IMR-90 (cell line): ENCODE data around the gene CHST3. TPM values are rescaled to one million over a fixed set of nuclear protein-coding genes. Genes with fewer than 3 reads are reported as not detected.

Source experiments
- ATAC-seq: fragments of 200-7000 bp; cut with Tn5 transposase; 2 replicates; pipeline ENCODE4 v1.9.1; 2020; ENCODE audit warnings: low read depth, mild to moderate bottlenecking, moderate library complexity
- BruUV-seq: library from RNA; stranded (reverse); fragments of 400-500 nt; replicated peaks from 2 replicates; lab custom pipeline; 2021; lab: Mats Ljungman, UMichigan
- CTCF ChIA-PET: fragments of 300-600 bp; formaldehyde crosslinking; extraction: SDS; loops from one replicate; lab custom pipeline; 2021; ENCODE audit warnings: antibody characterized with exemption; lab: Yijun Ruan, JAX
- POLR2A ChIA-PET: fragments of 300-600 bp; sonication (Branson Sonifier 250); formaldehyde crosslinking; loops from one replicate; lab custom pipeline; 2022; ENCODE audit warnings: antibody characterized with exemption; ENCODE audit not compliant: unreplicated experiment; lab: Charles Lee
- DNase-seq: peaks from one replicate; pipeline ENCODE4 v3.0.0; 2013
- H2AFZ ChIP-seq: replicated peaks from 2 replicates; pipeline ENCODE3; 2013; ENCODE audit warnings: low read length, mild to moderate bottlenecking; ENCODE audit not compliant: poor library complexity
- H2AK5ac ChIP-seq: 2 replicates; pipeline ENCODE4 v1.6.1; 2013; ENCODE audit warnings: low read depth, low read length, inconsistent platforms
- H2AK9ac ChIP-seq: replicated peaks from 2 replicates; pipeline ENCODE3; 2013; ENCODE audit warnings: mild to moderate bottlenecking, low read depth, low read length, moderate library complexity; ENCODE audit not compliant: poor library complexity
- H2BK120ac ChIP-seq: 2 replicates; pipeline ENCODE4 v1.6.1; 2013; ENCODE audit warnings: low read depth, low read length, inconsistent platforms
- H2BK15ac ChIP-seq: 3 replicates; pipeline ENCODE4 v1.6.1; 2013; ENCODE audit warnings: low read depth, low read length, inconsistent platforms
- H2BK20ac ChIP-seq: 2 replicates; pipeline ENCODE4 v1.6.1; 2013; ENCODE audit warnings: low read depth, mild to moderate bottlenecking, inconsistent platforms, low read length, moderate library complexity
- H2BK5ac ChIP-seq: 2 replicates; pipeline ENCODE4 v1.6.1; 2013; ENCODE audit warnings: mild to moderate bottlenecking, low read depth, low read length, inconsistent platforms; ENCODE audit not compliant: poor library complexity, severe bottlenecking
- H3K14ac ChIP-seq: replicated peaks from 2 replicates; pipeline ENCODE4 v1.6.1; 2013; ENCODE audit warnings: low read depth, low read length, inconsistent platforms
- H3K18ac ChIP-seq: 2 replicates; pipeline ENCODE4 v1.6.1; 2013; ENCODE audit warnings: low read depth, low read length, control low read depth
- H3K23ac ChIP-seq: 2 replicates; pipeline ENCODE4 v1.6.1; 2013; ENCODE audit warnings: low read depth, low read length, inconsistent platforms
- H3K27ac ChIP-seq: 2 replicates; pipeline ENCODE4 v1.5.1; 2013; ENCODE audit warnings: mild to moderate bottlenecking, control low read depth, low read length; ENCODE audit not compliant: insufficient read depth
- H3K27me3 ChIP-seq: 2 replicates; pipeline ENCODE4 v1.6.1; 2013; ENCODE audit warnings: low read length; ENCODE audit not compliant: control insufficient read depth, insufficient read depth
- H3K36me3 ChIP-seq: 2 replicates; pipeline ENCODE4 v1.6.1; 2013; ENCODE audit warnings: low read length, mixed read lengths; ENCODE audit not compliant: control insufficient read depth, insufficient read depth
- H3K4ac ChIP-seq: 2 replicates; pipeline ENCODE4 v1.6.1; 2013; ENCODE audit warnings: low read depth, low read length, inconsistent platforms
- H3K4me1 ChIP-seq: 2 replicates; pipeline ENCODE4 v1.6.1; 2013; ENCODE audit warnings: low read length, mixed read lengths; ENCODE audit not compliant: control insufficient read depth, insufficient read depth
- H3K4me2 ChIP-seq: 2 replicates; pipeline ENCODE4 v1.6.1; 2013; ENCODE audit warnings: low read depth, mild to moderate bottlenecking, control low read depth, low read length, moderate library complexity
- H3K4me3 ChIP-seq: 2 replicates; pipeline ENCODE4 v1.5.1; 2013; ENCODE audit warnings: low read depth, mild to moderate bottlenecking, control low read depth, low read length, moderate library complexity; ENCODE audit not compliant: insufficient read depth
- H3K56ac ChIP-seq: 2 replicates; pipeline ENCODE4 v1.6.1; 2013; ENCODE audit warnings: low read length, inconsistent platforms; ENCODE audit not compliant: insufficient read depth; ENCODE audit errors: extremely low read depth
- H3K79me1 ChIP-seq, 2 experiments: 2 replicates each; pipeline ENCODE4 v1.6.1; 2013; ENCODE audit warnings: low read length in 2 of 2, inconsistent platforms in 1 of 2, low read depth in 1 of 2
- H3K9ac ChIP-seq: 2 replicates; pipeline ENCODE4 v1.6.1; 2013; ENCODE audit warnings: low read depth, low read length, control low read depth
- H3K9me1 ChIP-seq: 2 replicates; pipeline ENCODE4 v1.6.1; 2013; ENCODE audit warnings: low read length, inconsistent platforms; ENCODE audit not compliant: insufficient read depth
- H3K9me3 ChIP-seq: 2 replicates; pipeline ENCODE4 v1.6.1; 2013; ENCODE audit warnings: low read length; ENCODE audit not compliant: control insufficient read depth, insufficient read depth
- H4K20me1 ChIP-seq: 2 replicates; pipeline ENCODE4 v1.6.1; 2013; ENCODE audit warnings: low read length, inconsistent platforms; ENCODE audit not compliant: insufficient read depth
- H4K5ac ChIP-seq: 2 replicates; pipeline ENCODE4 v1.6.1; 2013; ENCODE audit warnings: mild to moderate bottlenecking, low read depth, low read length, control low read depth
- H4K8ac ChIP-seq, 2 experiments: 2 replicates each; pipeline ENCODE4 v1.6.1; 2013; ENCODE audit warnings: low read depth in 2 of 2, low read length in 2 of 2, control low read depth in 1 of 2, inconsistent platforms in 1 of 2
- H4K91ac ChIP-seq: 2 replicates; pipeline ENCODE4 v1.6.1; 2013; ENCODE audit warnings: low read depth, low read length, inconsistent platforms; ENCODE audit not compliant: insufficient read depth
- BHLHE40 ChIP-seq: fragments of 150-350 bp; IDR thresholded peaks from 2 replicates; pipeline ENCODE4 v1.6.1; 2016; ENCODE audit warnings: mild to moderate bottlenecking, low read depth, low read length
- CEBPB ChIP-seq: IDR thresholded peaks from 2 replicates; pipeline ENCODE4 v1.6.1; 2012; ENCODE audit warnings: low read depth, low read length, improper control_type of control experiment
- CHD1 ChIP-seq: IDR thresholded peaks from 2 replicates; pipeline ENCODE4 v1.6.1; 2012; ENCODE audit warnings: low read depth, low read length, improper control_type of control experiment
- FOS ChIP-seq: fragments of 150-350 bp; IDR thresholded peaks from 2 replicates; pipeline ENCODE4 v1.6.1; 2016; ENCODE audit warnings: low read depth, low read length
- MAFK ChIP-seq: IDR thresholded peaks from 2 replicates; pipeline ENCODE4 v1.6.1; 2012; ENCODE audit warnings: low read depth, low read length, improper control_type of control experiment
- MAZ ChIP-seq: IDR thresholded peaks from 2 replicates; pipeline ENCODE4 v1.6.1; 2012; ENCODE audit warnings: low read depth, mild to moderate bottlenecking, low read length, improper control_type of control experiment, moderate library complexity, borderline replicate concordance
- MXI1 ChIP-seq: IDR thresholded peaks from 2 replicates; pipeline ENCODE4 v1.6.1; 2012; ENCODE audit warnings: low read depth, mild to moderate bottlenecking, low read length, moderate library complexity, borderline replicate concordance
- NFE2L2 ChIP-seq: fragments of 150-350 bp; IDR thresholded peaks from 2 replicates; pipeline ENCODE4 v1.6.1; 2016; ENCODE audit warnings: low read depth, mild to moderate bottlenecking, low read length
- POLR2A ChIP-seq: IDR thresholded peaks from 2 replicates; pipeline ENCODE4 v1.6.1; 2012; ENCODE audit warnings: mild to moderate bottlenecking, low read depth, low read length
- RAD21 ChIP-seq: IDR thresholded peaks from 2 replicates; pipeline ENCODE4 v1.6.1; 2012; ENCODE audit warnings: low read length, improper control_type of control experiment
- RCOR1 ChIP-seq: IDR thresholded peaks from 2 replicates; pipeline ENCODE4 v1.6.1; 2012; ENCODE audit warnings: mild to moderate bottlenecking, low read length, improper control_type of control experiment; ENCODE audit not compliant: insufficient replicate concordance
- WGBS, 2 experiments: methylation state at CpG; one replicate each; pipeline versions ENCODE4 v1.1.5 to v1.1.7; 2013; ENCODE audit warnings: missing lambda C conversion rate in 2 of 2; ENCODE audit not compliant: insufficient read length in 1 of 2; ENCODE audit errors: extremely low coverage in 2 of 2; 5-methylcytosine and 5-hydroxymethylcytosine counted together
- dilution Hi-C: fragments of 300-500 bp; cut with HindIII; formaldehyde crosslinking; loops from one replicate; pipeline ENCODE4 v1.14.3; 2018; ENCODE audit warnings: low sequenced_read_pairs; ENCODE audit not compliant: unreplicated experiment
- in situ Hi-C: fragments of 300-500 bp; cut with MboI; formaldehyde crosslinking; loops from 3 replicates; pipeline ENCODE4 v1.14.3; 2019; ENCODE audit warnings: low sequenced_read_pairs, inconsistent platforms, mixed read lengths
- intact Hi-C: fragments of 100-400 bp; cut with micrococcal nuclease; formaldehyde crosslinking; loops from 2 replicates; pipeline ENCODE4 v1.10.0; 2022
- polyA plus RNA-seq, 3 experiments: library from polyadenylated mRNA; depleted of rRNA; stranded (reverse); fragments of >200 nt; gene quantifications; 2 replicates each; pipeline ENCODE4 v1.2.3, GENCODE V29; 2012; ENCODE audit warnings: low replicate concordance in 1 of 3
- total RNA-seq: library from RNA; depleted of rRNA; stranded (reverse); fragments of >200 nt; gene quantifications from 2 replicates; pipeline ENCODE4 v1.2.3, GENCODE V29; 2012
- TF ChIP-seq, protein P1 (sequence below): conservative IDR thresholded peaks from 2 replicates; pipeline ENCODE4 v1.5.1; 2012; ENCODE audit warnings: mild to moderate bottlenecking, low read depth, low read length, improper control_type of control experiment
- TF ChIP-seq, protein P2 (sequence below): fragments of 150-350 bp; IDR thresholded peaks from 2 replicates; pipeline ENCODE4 v1.6.1; 2017; ENCODE audit warnings: mild to moderate bottlenecking, antibody characterized with exemption, low read length, low read depth
- TF ChIP-seq, protein P3 (sequence below): fragments of 150-350 bp; IDR thresholded peaks from 2 replicates; pipeline ENCODE4 v1.6.1; 2016; ENCODE audit warnings: low read depth, mild to moderate bottlenecking, low read length, moderate library complexity, borderline replicate concordance

The CHST3 gene
- total and polyA plus RNA-seq, 2 of the 4 experiments (the other 2 are of a cell fraction) = 8.6 to 9.0 TPM

- Histone ChIP-seq H3K18ac (no peak overlapping the region), H3K56ac (no peak overlapping the region), H4K8ac (no peak overlapping the region), H2AK9ac (no peak overlapping the region), H3K27me3 (peaks cover 4% of the 10 kb centered on the region), H2AFZ (no peak overlapping the region), H2BK120ac (no peak overlapping the region), H2AK5ac (peak overlapping the region; percentile 43; the same call in 1 of the 2 replicates), H2BK15ac (no peak overlapping the region), H3K36me3 (no peaks in the 10 kb centered on the region), H3K9me1 (peaks cover 18% of the 10 kb centered on the region), H2BK5ac (no peak overlapping the region), H3K79me1 (peaks cover 0 to 5% of the 10 kb centered on the region in 2 experiments; a peak in 2 of 4 replicates), H3K14ac (no peak overlapping the region), H3K9ac (no peak overlapping the region), H4K20me1 (peaks cover 10% of the 10 kb centered on the region; the same call in 1 of the 2 replicates), H4K91ac (no peak overlapping the region), H3K4me3 (no peak overlapping the region), H3K9me3 (no peaks in the 10 kb centered on the region), H2BK20ac (no peak overlapping the region), H3K27ac (no peak overlapping the region), H3K23ac (no peak overlapping the region), H3K4me1 (peaks cover 13% of the 10 kb centered on the region), H4K5ac (no peak overlapping the region), H3K4me2 (no peak overlapping the region), H3K4ac (no peak overlapping the region)
- BruUV-seq = no TSS peak
- ChIA-PET POLR2A (no interaction called here), CTCF (no interaction called here)
- no peak for TF ChIP-seq NFE2L2
- TF ChIP-seq FOS = no peak
- TF ChIP-seq, protein P1, sequence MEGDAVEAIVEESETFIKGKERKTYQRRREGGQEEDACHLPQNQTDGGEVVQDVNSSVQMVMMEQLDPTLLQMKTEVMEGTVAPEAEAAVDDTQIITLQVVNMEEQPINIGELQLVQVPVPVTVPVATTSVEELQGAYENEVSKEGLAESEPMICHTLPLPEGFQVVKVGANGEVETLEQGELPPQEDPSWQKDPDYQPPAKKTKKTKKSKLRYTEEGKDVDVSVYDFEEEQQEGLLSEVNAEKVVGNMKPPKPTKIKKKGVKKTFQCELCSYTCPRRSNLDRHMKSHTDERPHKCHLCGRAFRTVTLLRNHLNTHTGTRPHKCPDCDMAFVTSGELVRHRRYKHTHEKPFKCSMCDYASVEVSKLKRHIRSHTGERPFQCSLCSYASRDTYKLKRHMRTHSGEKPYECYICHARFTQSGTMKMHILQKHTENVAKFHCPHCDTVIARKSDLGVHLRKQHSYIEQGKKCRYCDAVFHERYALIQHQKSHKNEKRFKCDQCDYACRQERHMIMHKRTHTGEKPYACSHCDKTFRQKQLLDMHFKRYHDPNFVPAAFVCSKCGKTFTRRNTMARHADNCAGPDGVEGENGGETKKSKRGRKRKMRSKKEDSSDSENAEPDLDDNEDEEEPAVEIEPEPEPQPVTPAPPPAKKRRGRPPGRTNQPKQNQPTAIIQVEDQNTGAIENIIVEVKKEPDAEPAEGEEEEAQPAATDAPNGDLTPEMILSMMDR = no peak
- TF ChIP-seq CEBPB = no peak
- TF ChIP-seq RCOR1 = no peak
- TF ChIP-seq BHLHE40 = no peak
- TF ChIP-seq CHD1 = no peak
- TF ChIP-seq, protein P2, sequence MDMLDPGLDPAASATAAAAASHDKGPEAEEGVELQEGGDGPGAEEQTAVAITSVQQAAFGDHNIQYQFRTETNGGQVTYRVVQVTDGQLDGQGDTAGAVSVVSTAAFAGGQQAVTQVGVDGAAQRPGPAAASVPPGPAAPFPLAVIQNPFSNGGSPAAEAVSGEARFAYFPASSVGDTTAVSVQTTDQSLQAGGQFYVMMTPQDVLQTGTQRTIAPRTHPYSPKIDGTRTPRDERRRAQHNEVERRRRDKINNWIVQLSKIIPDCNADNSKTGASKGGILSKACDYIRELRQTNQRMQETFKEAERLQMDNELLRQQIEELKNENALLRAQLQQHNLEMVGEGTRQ = no peak
- TF ChIP-seq POLR2A = no peak
- TF ChIP-seq RAD21 = no peak
- no peak for TF ChIP-seq MXI1
- TF ChIP-seq, protein P3, sequence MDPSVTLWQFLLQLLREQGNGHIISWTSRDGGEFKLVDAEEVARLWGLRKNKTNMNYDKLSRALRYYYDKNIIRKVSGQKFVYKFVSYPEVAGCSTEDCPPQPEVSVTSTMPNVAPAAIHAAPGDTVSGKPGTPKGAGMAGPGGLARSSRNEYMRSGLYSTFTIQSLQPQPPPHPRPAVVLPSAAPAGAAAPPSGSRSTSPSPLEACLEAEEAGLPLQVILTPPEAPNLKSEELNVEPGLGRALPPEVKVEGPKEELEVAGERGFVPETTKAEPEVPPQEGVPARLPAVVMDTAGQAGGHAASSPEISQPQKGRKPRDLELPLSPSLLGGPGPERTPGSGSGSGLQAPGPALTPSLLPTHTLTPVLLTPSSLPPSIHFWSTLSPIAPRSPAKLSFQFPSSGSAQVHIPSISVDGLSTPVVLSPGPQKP = no peak
- TF ChIP-seq MAZ = no peak
- no peak for TF ChIP-seq MAFK
- WGBS, 2 experiments = no CpG with 5 or more reads among the region's 8 CpGs
- in situ Hi-C loops = no loop called here
- dilution Hi-C loops = no loop called here
- ATAC-seq = no peak
- intact Hi-C loops = no loop called here
- no peak for DNase-seq
Measured at GRCh38 chr10:72015841-72016240, 51.6 kb downstream of the CHST3 start.
